Karpas-422 (cell line): ENCODE measurements around the gene PPTC7. TPM values are rescaled to one million over a fixed set of nuclear protein-coding genes. Genes with fewer than 3 reads are reported as not detected.
"Not testable (repeated sequence)": the region's sequence is repeated elsewhere in the genome, so short reads cannot be mapped to it uniquely, and the experiment has no call there.

Experiments used
- DNase-seq: peaks from one replicate; pipeline ENCODE4 v3.0.0-alpha.2; 2015
- H2AFZ ChIP-seq: fragments of 200-600 bp; sonication (generic); 2 replicates; pipeline ENCODE4 v1.6.1; 2014; ENCODE audit warnings: antibody characterized with exemption, low read length, mixed read lengths
- H3K27ac ChIP-seq: fragments of 200-600 bp; sonication (generic); 2 replicates; pipeline ENCODE4 v1.5.1; 2014; ENCODE audit warnings: mild to moderate bottlenecking, low read length, moderate library complexity
- H3K27me3 ChIP-seq: fragments of 200-600 bp; sonication (generic); 2 replicates; pipeline ENCODE4 v1.6.1; 2014; ENCODE audit warnings: low read length, mixed read lengths
- H3K36me3 ChIP-seq: fragments of 200-600 bp; sonication (generic); 2 replicates; pipeline ENCODE4 v1.6.1; 2014; ENCODE audit warnings: low read length, mixed read lengths; ENCODE audit not compliant: insufficient read depth
- H3K4me1 ChIP-seq: fragments of 200-600 bp; sonication (generic); 2 replicates; pipeline ENCODE4 v1.6.1; 2014; ENCODE audit warnings: mild to moderate bottlenecking, low read length, mixed read lengths
- H3K4me2 ChIP-seq: fragments of 200-600 bp; sonication (generic); 2 replicates; pipeline ENCODE4 v1.6.1; 2014; ENCODE audit warnings: low read length, low read depth, mild to moderate bottlenecking; ENCODE audit not compliant: poor library complexity, severe bottlenecking
- H3K4me3 ChIP-seq: fragments of 200-600 bp; sonication (generic); 2 replicates; pipeline ENCODE4 v1.5.1; 2014; ENCODE audit warnings: mild to moderate bottlenecking, antibody characterized with exemption, low read length, mixed read lengths
- H3K79me2 ChIP-seq: fragments of 200-600 bp; sonication (generic); 2 replicates; pipeline ENCODE4 v1.6.1; 2014; ENCODE audit warnings: mild to moderate bottlenecking, low read length, mixed read lengths
- H3K9ac ChIP-seq: fragments of 200-600 bp; sonication (generic); 2 replicates; pipeline ENCODE4 v1.6.0; 2014; ENCODE audit warnings: low read length
- H3K9me2 ChIP-seq: fragments of 200-600 bp; sonication (generic), shearing (Covaris generic); replicated peaks from 2 replicates; pipeline ENCODE4 v1.6.0; 2014; ENCODE audit warnings: mild to moderate bottlenecking, low read length, moderate library complexity; ENCODE audit not compliant: insufficient read depth
- H3K9me3 ChIP-seq: fragments of 300-700, 200-600 bp; sonication (generic); 2 replicates; pipeline ENCODE4 v1.6.1; 2014; ENCODE audit warnings: low read length, mixed read lengths
- H4K20me1 ChIP-seq: fragments of 200-600 bp; sonication (generic); 2 replicates; pipeline ENCODE4 v1.6.1; 2014; ENCODE audit warnings: mild to moderate bottlenecking, antibody characterized with exemption, low read length, low read depth; ENCODE audit not compliant: insufficient read depth
- total RNA-seq: library from RNA; depleted of rRNA; stranded (reverse); fragments of >200 nt; shearing (Covaris generic); gene quantifications from 2 replicates; pipeline ENCODE4 v1.2.3, GENCODE V29; 2014; ENCODE audit warnings: low replicate concordance

Gene PPTC7
- total RNA-seq, 1 experiment from 2014 or later = 27.4 TPM

GRCh38 chr12:110570798-110571197, 12.3 kb downstream of the PPTC7 start:
- H4K20me1 ChIP-seq, H3K27ac ChIP-seq, H3K9ac ChIP-seq, H3K27me3 ChIP-seq, H2AFZ ChIP-seq, H3K4me3 ChIP-seq, DNase-seq, H3K9me2 ChIP-seq, H3K4me2 ChIP-seq: not testable (repeated sequence)
- peaks cover 28% of the 10 kb centered on the region for H3K36me3 ChIP-seq
- peaks cover 15% of the 10 kb centered on the region for H3K9me3 ChIP-seq
- peaks cover 86% of the 10 kb centered on the region for H3K79me2 ChIP-seq
- peaks cover 34% of the 10 kb centered on the region for H3K4me1 ChIP-seq

GRCh38 chr12:110569838-110570237, 13.3 kb downstream of the PPTC7 start:
- H3K9me3 ChIP-seq = peaks cover 15% of the 10 kb centered on the region
- not testable (repeated sequence) for H3K9ac ChIP-seq, H3K9me2 ChIP-seq, H3K4me2 ChIP-seq, H3K4me3 ChIP-seq, H3K27me3 ChIP-seq, H4K20me1 ChIP-seq, H2AFZ ChIP-seq, DNase-seq
- H3K4me1 ChIP-seq = peaks cover 43% of the 10 kb centered on the region
- peaks cover 26% of the 10 kb centered on the region for H3K36me3 ChIP-seq
- peaks cover 86% of the 10 kb centered on the region for H3K79me2 ChIP-seq
- H3K27ac ChIP-seq = peak overlapping the region; percentile 35; the same call in 1 of the 2 replicates

- Histone ChIP-seq H3K27ac (no peak overlapping the region), H3K36me3 (peaks cover 21% of the 10 kb centered on the region; the same call in 1 of the 2 replicates), H4K20me1 (peaks cover 10% of the 10 kb centered on the region; the same call in 1 of the 2 replicates), H3K9me3 (peaks cover 10% of the 10 kb centered on the region), H3K4me2 (no peak overlapping the region), H3K9me2 (no peaks in the 10 kb centered on the region), H3K4me1 (peaks cover 53% of the 10 kb centered on the region), H3K9ac (no peak overlapping the region), H3K79me2 (peaks cover 86% of the 10 kb centered on the region), H2AFZ (no peak overlapping the region), H3K4me3 (no peak overlapping the region), H3K27me3 (no peaks in the 10 kb centered on the region)
- DNase-seq = no peak
Measured at GRCh38 chr12:110568752-110569151, 14.4 kb downstream of the PPTC7 start.

GRCh38 chr12:110566993-110567392, 16.1 kb downstream of the PPTC7 start:
- peak overlapping the region; percentile 92 for H3K27ac ChIP-seq
- peak overlapping the region; percentile 38 for H3K9ac ChIP-seq

GRCh38 chr12:110565894-110566871, 16.9 kb downstream of the PPTC7 start:
- H3K36me3 ChIP-seq = 0 out of 2 replicates have a peak, but pooled peaks cover 7% of the 10 kb centered on the region
- H3K27me3 ChIP-seq = no peaks in the 10 kb centered on the region
- no peaks in the 10 kb centered on the region for H3K9me2 ChIP-seq
- peaks cover 79% of the 10 kb centered on the region for H3K4me1 ChIP-seq
- no peak for DNase-seq
- H2AFZ ChIP-seq = no peak overlapping the region
- H3K27ac ChIP-seq = peak overlapping the region; percentile 92
- H4K20me1 ChIP-seq = peaks cover 10% of the 10 kb centered on the region; the same call in 1 of the 2 replicates
- H3K79me2 ChIP-seq = peaks cover 86% of the 10 kb centered on the region
- H3K4me2 ChIP-seq = peak overlapping the region; percentile 57
- H3K9me3 ChIP-seq = no peaks in the 10 kb centered on the region
- peak overlapping the region; percentile 38 for H3K9ac ChIP-seq
- H3K4me3 ChIP-seq = no peak overlapping the region

More at GRCh38 chr12:110566993-110567392, 16.1 kb downstream of the PPTC7 start:
- H3K79me2 ChIP-seq = peaks cover 86% of the 10 kb centered on the region
- no peaks in the 10 kb centered on the region for H3K27me3 ChIP-seq
- H3K9me3 ChIP-seq = peaks cover 7% of the 10 kb centered on the region
- H3K4me2 ChIP-seq = no peak overlapping the region
- peaks cover 11% of the 10 kb centered on the region; the same call in 1 of the 2 replicates for H3K36me3 ChIP-seq
- no peak for DNase-seq
- H3K4me1 ChIP-seq = peaks cover 71% of the 10 kb centered on the region
- no peaks in the 10 kb centered on the region for H3K9me2 ChIP-seq
- peaks cover 10% of the 10 kb centered on the region; the same call in 1 of the 2 replicates for H4K20me1 ChIP-seq
- H3K4me3 ChIP-seq = no peak overlapping the region
- H2AFZ ChIP-seq = no peak overlapping the region

DNA sequence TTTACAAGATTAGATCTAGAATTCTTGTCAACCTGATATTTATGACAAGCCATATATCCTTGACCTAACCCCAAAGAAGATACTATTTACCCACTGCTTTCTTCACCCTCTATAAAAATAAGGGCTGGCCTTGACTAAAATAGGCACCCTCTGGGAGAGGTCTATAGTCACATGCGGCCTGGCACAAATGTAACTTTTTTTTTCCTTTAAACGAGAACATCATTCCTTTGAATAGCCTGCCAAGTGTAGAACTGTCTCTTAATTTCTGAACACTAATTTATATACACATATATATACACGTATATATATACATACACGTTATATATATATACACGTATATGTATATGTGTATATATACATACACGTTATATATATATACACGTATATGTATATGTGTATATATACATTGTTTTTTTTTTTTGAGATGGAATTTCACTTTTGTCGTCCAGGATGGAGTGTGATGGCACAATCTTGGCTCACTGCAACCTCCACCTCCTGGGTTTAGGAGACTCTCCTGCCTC, 18.6 kb downstream of the PPTC7 start:
- Histone ChIP-seq H3K9ac (peak overlapping the region; percentile 43), H3K27me3 (no peaks in the 10 kb centered on the region), H3K79me2 (peaks cover 98% of the 10 kb centered on the region), H3K4me3 (no peak overlapping the region; the same call in 1 of the 2 replicates), H3K4me2 (peak overlapping the region; percentile 57), H3K36me3 (peaks cover 5% of the 10 kb centered on the region; the same call in 1 of the 2 replicates), H3K9me3 (no peaks in the 10 kb centered on the region), H4K20me1 (peaks cover 7% of the 10 kb centered on the region; the same call in 1 of the 2 replicates), H3K9me2 (no peaks in the 10 kb centered on the region), H3K4me1 (peaks cover 87% of the 10 kb centered on the region), H3K27ac (peak overlapping the region; percentile 92), H2AFZ (no peak overlapping the region)
- DNase-seq = no peak

- H2AFZ ChIP-seq = no peak overlapping the region
- H3K27me3 ChIP-seq = no peaks in the 10 kb centered on the region
- H3K27ac ChIP-seq = peak overlapping the region; percentile 92
- no peaks in the 10 kb centered on the region for H3K9me2 ChIP-seq
- H3K4me2 ChIP-seq = peak overlapping the region; percentile 57
- H3K9me3 ChIP-seq = no peaks in the 10 kb centered on the region
- H4K20me1 ChIP-seq = peaks cover 5% of the 10 kb centered on the region; the same call in 1 of the 2 replicates
- H3K79me2 ChIP-seq = peaks cover 99% of the 10 kb centered on the region
- peak overlapping the region; percentile 43 for H3K9ac ChIP-seq
- peak; percentile 59 for DNase-seq
- H3K4me1 ChIP-seq = peaks cover 84% of the 10 kb centered on the region
- peak overlapping the region; percentile 23; the same call in 1 of the 2 replicates for H3K4me3 ChIP-seq
- H3K36me3 ChIP-seq = peaks cover 3% of the 10 kb centered on the region; the same call in 1 of the 2 replicates
Measured at GRCh38 chr12:110563702-110564470, 19.2 kb downstream of the PPTC7 start.
